Measurements from ENCODE around the gene PRDM16.

Gene PRDM16

DNA sequence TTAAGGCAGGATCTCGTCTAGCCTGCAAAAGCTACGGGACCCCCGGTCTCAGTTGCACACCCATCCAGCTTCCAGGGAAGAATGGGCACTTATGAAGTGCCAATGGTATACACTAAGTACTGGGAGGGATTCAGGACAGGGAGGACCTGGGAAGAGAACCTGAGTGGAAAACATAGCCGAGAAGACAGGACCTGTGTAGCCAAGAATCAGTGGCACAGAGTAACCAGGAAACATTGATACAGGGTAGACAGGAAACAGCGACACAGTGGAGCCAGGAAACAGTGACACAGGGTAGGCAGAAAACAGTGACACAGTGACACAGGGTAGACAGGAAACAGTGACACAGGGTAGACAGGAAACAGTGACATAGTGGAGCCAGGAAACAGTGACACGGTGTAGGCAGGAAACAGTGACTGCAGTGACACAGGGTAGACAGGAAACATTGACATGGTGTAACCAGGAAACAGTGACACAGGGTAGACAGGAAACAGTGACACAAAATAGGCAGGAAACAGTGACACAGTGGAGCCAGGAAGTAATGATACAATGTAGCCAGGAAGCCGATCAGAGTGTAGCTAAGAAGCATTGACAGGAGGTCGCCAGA, 247.4 kb downstream of the PRDM16 start:
- DNase-seq, result peak; percentile 30

DNA sequence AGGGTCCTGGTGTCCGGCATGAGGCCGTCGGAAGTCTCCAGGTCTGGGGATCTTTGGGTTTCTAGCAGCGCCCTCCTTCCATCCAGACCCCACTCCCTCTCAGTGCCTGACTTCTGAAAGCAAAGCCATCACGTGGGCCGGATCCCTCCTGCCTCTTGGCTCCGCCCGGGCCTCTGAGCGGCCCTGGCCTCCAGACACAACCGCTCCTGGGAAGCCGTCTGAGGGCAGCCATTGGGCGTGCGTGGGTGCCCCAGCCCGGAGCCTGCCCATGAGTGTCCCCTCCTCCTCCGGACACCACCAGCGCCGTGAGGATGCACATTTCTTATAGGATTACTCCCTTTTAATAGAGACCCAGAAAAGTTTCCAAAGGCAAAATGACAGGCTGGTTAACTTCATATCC, 248.5 kb downstream of the PRDM16 start:
- no peak for DNase-seq

DNA sequence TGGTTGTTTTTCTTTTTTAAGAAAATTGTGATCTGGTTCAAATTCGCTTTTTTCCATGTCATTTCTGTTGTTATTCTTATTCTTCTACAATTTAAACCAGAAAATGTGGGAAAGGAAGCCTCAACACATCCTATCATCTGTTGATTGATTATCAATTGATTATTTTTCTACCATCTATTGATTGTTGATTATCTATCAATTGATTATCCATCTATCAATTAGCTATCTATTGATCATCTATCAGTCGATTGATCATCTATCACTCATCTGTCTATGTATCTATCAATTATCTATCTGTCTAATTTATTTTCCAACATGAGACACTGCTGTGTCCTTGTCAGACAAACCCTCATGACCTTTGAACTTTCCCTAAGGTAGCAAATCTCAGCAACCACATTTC, 249.3 kb downstream of the PRDM16 start:
- no peak for DNase-seq

DNA sequence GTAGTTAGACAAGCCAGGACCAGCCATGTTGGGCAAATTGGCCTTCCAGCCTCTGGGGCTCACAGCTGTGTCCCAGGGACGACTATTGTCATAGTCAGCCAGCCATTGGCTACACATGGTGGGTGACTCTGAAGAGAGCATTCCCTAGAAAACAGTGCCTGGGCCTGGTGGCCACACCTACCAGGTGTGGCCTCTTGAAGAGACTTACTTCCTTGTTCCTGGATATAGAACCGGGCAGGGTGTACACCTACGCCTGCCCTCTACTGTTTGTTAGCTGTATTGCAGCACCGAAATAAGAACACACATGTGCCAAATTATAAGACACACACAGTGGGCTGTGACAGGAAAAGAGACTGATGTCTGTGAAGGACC, 250.9 kb downstream of the PRDM16 start:
- DNase-seq, result peak; percentile 38

DNA sequence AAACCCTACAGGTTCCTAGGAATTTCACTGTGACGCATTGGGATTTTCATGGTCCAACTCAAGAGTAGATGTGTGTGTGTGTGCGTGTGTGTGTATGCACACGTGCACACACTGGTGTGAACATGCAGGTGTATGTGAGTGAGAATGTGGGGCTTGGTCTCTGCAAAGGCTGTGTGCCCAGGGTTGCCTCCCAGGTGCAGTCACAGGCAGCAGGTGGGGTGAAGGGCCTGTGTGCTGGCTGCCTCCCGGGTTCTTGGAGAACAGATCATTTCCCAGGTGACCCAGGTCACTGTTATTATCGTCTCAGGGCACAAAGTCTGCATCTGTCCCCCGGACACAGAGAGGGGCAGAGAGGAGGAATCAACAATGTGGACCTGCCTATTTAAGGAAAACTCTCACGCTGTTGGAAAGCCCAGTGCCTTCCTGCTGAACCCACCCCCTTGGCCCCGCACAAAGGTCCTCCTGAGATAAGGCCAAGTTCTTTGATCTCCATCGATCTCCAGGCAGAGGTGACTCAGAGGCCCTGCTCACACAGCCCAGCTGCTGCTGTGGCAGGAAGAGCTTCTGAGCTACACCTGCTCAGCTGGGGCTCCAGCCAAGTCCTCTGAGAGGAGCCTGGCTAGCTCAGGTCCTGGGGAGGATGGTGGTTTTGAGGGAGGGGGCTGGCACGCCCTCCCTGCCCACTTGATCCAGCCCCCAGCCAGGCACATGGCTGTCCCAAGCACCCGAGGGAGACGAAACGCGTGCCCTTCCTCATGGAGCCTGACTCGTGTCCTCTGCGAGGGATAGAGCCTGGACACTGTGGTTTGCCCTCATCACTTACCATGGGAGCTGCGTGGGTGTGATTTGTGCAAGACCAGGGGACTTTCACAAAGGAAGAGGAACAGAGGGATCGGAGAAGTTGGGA, 251.5 kb downstream of the PRDM16 start:
- no peak for DNase-seq

DNA sequence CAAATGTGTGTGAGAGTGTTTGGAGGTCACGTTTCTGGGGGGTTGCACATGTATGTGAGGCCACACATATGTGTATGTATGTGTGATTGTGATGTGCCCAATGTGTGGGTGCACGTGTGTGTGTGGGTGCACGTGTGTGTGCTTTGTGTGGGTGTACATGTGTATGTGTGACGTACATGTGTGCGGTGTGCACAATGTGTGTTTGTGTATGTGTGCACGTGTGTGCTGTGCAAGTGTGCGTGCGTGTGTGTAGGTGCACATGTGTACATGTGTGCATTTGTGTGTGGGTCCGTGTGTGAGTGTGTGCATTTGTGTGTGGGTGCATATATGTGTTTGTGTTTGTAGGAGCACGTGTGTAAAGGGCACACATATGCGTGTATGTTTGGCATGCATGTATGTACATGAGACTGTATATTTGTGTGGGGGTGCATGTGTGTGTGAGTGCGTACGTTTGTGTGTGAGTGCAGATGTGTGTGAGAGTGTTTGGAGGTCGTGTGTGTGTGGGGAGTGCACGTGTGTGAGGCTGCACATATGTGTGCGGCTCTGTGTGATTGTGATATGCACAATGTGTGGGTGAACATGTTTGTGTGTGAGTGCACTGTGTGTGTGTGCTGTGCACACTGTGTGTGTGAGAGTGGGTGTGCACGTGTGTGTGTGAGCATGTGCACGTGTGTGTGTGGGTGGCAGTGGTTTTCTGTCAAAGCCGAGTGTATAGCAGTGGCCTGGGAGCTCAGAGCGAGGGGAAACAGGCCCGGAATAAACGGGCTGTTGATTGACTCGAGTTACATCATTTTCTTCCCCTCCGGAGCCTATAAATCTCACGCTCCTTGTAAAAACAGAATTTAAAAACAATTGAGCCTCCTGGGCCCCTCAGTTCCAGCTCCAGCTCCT, 252.8 kb downstream of the PRDM16 start:
- DNase-seq, result no peak

DNA sequence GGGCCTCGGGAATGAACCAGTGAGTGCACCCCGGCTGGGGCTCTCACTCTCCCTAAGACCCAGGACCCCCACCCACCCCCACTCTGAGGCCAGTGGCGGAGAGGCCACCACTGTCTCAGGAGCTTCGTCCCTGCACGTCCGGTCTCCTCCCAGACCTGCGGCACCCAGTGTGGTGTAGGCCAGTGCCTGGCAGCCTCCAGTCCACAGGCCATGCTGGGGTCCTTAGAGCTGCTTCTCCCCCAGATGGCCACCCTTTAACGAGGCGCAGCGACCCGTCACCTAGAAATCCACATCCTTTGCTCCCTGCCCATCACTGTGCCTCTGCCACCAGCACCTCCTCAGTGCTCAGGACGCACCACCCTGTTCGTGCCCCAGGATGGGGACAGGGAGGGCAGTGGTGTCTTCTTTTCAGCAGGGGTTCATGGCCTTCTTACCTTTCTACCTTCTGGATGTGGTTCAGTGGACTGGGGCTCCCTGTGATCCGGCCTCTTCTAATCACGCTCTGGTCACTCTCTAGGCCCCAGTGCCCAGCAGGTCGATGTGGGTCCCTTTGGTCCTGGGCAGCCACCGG, 253.5 kb downstream of the PRDM16 start:
- DNase-seq, result no peak

DNA sequence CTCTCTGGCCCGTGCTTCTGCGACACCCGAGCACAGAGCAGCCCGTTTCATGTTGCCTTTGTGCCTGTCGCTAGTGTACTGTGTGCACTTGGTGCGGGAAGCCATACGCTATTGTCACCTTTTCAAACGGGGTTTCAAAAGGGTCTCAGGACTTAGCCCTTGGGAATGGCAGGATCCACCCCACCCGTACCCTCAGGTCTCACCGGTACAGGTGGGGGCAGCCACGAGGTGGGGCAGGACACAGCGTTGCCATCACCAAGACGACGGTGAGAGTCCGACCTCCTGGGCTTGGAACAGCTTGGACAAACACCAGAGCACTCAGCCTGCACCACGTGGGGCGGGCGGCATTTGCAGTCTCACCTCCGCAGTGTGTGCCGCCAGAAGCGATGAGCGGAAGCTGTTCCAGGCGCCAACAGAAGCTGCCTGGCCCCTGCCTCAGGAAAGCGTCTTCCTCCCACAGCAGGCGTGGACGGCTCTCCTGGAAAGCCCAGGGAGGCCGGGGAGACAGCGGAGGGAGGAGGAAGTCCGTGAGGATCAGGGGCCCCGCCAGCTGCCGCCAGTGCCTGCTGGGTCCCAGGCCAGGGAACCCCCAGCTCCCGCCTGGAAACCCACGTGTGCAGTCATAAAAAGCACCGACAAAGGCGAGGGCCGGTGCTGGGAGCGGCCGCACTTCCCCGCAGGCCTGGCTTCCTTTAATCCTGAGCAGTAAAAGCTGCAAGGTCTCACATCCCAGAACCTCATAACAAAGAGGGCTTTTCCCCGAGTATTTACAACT, 254.2 kb downstream of the PRDM16 start:
- no peak for DNase-seq

DNA sequence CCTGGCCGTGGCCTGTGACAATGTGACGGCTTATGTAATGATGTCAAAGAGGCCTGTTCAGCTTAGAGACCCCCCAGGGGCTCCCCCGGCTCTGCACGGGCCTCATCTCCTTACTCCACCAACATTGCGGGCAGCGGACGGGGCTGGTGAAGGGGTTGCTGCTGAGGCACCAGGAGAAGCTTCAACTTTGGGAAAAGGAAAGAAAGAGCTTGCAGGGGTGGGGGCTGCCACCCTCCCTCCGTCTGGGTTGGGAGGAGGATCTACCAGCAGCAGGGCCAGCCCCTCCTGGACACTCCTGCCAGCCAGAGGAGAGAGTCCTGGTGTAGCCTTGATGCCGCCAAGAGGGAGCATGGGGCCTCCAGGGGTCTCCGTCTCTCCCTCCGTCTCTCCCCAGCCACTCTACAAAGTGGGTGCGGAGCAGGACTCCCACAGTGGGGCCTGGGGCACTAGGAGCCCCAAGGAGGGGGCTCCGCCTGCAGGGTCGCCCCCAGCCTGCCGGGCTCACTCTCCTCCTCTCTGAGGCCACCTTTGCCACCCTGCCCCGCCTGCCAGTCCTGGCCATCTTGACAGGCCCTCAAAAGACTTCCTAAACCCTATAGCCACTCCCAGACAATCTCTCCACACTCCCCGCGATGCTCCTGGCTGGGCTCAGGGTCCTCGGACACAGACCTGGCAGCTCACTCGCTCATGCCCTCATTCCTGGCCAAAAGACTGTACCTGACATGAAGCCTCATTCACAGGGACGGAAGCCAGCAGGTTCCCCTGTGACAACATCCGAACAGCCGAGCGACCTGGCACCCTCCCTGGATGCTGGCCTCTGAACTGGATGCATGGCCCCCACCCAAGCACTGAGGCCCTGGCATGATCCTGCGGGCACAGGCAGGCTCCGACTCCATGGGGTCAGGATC, 255.0 kb downstream of the PRDM16 start:
- DNase-seq, result no peak

DNA sequence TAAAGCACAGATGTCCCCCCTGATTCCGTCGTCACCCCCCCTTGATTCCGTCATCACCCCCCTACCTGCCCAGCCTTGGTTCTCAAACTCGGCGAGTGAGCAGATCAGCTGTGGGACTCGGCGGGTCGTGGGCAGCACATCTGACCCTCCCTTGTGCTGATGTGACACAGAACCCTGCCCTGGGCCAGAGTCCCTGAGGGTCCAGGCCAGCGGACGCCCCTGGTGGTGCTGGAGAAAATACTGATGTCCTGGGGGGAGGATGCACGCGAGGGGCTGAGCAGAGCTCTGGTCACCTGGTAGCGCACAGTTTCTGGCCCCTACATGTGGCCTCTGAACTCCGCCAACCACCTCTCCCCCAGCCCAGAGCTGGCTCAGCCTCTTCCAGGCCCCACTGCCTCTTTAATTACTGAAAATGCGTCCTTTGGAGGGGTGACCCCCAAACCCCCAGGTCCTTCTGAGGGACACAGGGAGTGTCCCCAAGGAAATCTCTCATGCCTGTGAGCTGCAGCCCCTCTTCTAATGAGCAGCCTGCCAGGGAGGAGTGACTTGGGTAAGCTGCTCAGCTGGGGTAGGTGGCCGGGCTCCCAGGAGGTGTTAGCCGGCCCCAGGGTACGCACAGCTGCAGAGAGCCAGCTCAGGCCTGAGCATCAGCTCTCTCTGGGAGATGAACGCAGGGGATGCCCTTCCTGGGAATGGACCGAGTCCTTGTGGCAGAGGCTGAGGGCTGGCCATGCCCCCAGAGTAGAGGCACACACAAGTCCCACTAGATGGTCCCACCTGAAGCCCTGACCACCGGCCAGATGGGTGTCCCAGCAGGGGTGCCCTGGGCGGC, 255.9 kb downstream of the PRDM16 start:
- DNase-seq, result no peak

DNA sequence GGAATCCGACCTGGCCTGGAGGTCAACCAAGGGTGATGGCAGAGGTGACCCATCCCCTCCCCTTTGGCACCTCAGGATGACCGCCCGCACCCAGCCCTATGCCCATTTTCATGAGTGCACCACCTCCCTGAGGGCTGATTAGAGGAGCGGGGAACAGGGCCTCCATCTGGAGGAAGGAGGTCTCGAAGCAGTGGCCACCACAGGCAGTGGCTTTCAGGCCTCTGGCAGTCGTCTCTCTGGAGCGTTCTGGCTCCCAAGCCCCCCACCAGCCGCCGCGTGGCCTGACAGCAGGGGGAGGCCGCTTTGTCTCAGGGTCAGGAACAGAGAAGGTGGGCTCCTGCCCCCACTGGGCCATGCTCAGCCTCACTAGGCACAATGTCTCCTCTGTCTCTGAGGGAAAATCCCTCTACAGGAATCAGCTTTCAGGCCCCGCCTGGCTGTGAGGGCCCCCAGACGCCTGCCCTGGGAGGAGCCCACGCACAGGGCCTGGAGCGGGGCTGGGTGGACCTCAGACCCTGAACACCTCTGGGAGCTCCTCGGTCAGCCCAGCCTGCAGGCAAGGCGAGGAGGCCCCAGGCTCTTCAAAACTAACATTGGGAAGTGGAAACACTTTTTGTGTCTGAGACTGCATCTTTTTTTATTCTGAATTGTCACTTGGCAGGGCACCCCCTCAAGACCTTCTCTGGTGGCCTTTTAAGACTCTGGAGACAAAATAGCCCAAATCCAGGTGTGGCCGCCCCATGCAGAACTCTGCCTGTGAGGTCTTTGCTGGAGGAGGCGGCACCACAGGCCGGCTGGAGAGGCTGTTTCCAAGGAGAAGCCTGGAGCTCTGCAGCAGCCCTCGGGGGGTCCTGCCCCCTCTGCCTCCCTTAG, 257.7 kb downstream of the PRDM16 start:
- DNase-seq, result no peak

DNA sequence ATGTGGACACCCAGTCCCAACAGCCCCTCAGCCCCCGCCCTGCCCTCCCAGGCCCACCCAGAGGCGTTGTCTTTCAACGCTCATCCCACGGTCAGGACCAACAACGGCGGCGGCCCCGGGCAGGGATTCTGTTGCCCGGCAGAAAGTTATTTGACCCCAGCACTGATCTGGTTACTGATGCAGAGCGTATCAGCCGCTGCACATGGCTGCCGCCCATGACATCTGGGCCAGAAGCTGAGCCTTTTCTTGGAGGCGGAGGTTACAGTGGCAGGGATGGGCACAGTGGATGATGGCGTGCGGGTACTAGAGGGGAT, 258.3 kb downstream of the PRDM16 start:
- no peak for DNase-seq

DNA sequence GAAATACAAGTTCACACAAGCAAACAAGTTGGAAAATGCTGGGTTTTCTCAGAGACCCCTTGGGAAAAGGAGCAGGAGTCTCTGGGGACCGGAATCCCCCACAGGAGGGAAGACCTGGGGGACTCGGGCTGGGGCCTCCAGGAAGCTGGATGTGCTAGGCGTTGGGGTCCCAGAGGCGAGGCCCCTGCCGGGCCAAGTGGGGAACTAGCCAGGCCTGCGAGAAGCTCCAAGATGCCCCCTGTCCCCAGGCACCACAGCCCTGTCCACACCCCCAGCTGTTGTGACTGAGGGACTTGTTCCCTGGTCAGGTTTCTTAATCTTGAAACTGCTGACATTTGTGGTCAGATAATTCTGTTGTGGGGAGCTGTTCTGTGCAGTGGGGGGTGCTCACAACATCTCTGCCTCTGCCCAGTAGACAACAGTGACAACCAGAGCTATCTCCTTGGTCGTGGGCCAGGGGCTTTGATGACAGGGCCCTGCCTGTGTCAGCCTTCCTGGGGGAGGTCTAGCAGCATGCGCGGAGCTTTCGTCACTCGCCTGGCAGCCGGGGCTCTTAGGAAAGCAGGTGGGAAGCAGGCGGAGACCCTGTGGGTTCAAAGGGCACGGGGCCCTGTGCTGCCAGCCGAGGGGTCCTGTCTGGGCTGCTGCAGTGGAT, 259.1 kb downstream of the PRDM16 start:
- no peak for DNase-seq

DNA sequence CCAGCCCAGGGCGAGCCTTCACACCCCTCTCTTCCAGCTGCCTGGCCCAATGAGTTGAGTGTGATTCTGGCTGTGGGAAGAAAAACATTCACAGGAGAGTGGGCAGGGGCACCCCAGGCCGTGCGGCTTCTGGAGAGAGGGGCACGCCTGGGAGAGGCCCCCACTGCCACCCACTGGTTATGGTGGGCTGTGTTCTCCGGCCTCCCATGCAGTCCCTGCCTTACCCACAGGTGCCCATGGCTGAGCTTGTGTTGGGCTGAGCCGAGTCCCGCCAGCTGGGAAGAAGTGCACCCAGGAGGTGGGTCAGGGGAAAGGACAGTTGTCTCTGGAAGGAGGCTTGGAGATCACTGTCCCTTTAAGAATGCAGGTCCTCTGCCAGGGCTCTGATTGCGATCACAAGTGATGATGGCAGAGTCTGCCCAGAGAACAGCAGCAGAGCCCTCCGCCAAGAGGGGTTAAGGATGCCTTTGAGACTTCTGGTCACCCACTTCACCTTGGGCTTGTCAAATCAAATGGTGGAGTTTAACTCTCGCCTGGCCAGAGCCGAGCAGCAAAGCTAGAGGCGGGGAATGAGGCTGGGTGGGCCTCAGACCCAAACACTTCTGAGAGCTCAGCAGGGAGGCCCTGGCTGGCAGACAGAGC, 260.8 kb downstream of the PRDM16 start:
- DNase-seq, result no peak

DNA sequence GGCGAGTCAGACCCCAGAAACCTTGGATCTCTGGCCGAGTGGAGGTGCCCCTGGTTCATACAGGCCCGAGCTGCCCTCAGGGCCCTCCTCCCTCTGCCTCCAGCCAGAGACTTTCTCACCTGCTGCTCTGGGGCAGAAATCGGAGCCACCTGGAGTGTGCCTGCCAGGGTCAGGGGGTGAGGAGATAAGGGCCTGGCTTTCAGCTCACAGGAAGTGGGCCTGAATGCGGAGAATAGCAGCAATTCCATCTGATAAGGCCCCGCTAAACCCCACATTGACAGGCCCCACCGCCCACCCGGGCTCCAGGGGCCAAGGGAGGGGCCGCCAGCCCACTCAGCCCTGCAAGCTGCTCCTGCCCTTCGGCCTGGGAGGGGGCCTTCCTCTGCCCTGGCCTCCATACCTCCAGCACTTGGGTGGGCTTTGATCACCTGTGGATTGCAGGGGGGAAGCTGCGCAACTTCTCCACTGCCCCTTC, 261.8 kb downstream of the PRDM16 start:
- DNase-seq, result no peak

DNA sequence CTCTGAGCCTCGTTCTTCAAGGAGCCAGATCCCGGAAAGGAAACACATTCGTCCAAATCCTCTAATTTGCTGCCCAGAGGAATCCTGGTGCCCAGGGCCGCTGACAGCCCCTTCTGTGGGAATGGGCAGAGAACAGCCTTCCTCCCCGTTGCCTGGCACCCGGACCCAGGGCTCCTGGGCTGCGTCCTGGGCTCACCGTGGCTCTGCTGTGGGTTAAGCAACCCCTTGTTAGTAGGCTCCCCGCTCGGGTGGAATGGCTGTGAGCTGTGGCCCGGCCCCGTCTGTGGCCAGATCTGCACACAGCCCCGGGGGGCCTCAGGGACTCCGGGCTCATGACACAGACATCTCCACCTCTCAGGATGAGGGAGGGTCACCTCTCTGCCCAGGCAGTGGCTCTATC, 262.6 kb downstream of the PRDM16 start:
- DNase-seq, result no peak

DNA sequence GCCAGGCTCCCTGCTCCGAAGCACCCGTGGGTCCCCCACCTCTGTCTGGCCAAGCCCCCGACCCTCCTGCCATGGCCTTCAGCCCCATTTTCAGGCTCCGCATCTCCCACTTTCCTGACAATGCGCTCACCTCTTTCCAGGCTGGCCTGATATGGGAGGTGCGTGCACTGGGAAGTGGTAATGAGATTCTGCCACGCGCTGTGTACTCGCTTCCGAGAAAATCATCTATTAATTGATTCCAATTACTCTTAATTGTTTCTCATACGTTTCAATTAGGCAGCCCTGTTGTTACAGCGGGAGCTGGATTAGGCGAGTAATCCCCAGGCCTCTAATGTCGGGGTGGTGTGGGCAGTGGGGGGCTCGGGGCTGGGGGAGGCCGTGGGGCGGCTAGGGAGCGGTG, 263.0 kb downstream of the PRDM16 start:
- no peak for DNase-seq

DNA sequence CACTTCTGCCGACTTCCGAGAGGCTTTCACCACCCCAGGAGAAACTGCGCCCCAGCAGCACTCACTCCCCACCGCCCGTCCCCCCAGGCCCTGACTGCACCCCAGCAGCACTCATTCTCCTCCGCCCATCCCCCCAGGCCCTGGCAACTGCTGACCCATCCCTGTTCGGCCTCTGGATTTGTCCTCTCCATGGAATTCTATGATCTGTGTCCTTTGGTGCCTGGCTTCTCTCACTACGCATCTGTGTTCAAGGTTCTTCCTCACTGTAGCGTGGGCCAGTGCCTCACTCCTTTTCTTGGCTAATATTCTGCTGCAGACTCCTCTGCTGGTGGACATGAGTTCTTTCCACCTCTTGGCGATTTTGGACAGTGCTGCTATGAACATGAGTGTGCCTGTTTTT, 263.7 kb downstream of the PRDM16 start:
- no peak for DNase-seq
